Fibroblast of lung (primary cell): ENCODE data around the gene PDZD2. TPM values are rescaled to one million over a fixed set of nuclear protein-coding genes. Genes with fewer than 3 reads are reported as not detected.

Experiments
- DNase-seq, 2 donors: peaks; one replicate each; pipeline versions ENCODE4 v3.0.0 to v3.0.0-alpha.2; 2010; ENCODE audit warnings: low read depth in 2 of 2
- H2AFZ ChIP-seq: 2 replicates; pipeline ENCODE4 v1.5.1; 2012; ENCODE audit warnings: low read length, control low read depth, inconsistent platforms
- H3K27ac ChIP-seq: 2 replicates; pipeline ENCODE4 v1.5.1; 2011; ENCODE audit warnings: low read length, control low read depth; ENCODE audit not compliant: insufficient read depth
- H3K27me3 ChIP-seq: 2 replicates; pipeline ENCODE4 v1.5.1; 2011; ENCODE audit warnings: mild to moderate bottlenecking, low read length; ENCODE audit not compliant: control insufficient read depth, insufficient read depth
- H3K36me3 ChIP-seq: 2 replicates; pipeline ENCODE4 v1.5.1; 2011; ENCODE audit warnings: low read length; ENCODE audit not compliant: control insufficient read depth, insufficient read depth
- H3K4me1 ChIP-seq: 2 replicates; pipeline ENCODE4 v1.5.1; 2011; ENCODE audit warnings: low read length; ENCODE audit not compliant: control insufficient read depth, insufficient read depth; ENCODE audit errors: extremely low read depth
- H3K4me2 ChIP-seq: 2 replicates; pipeline ENCODE4 v1.5.1; 2011; ENCODE audit warnings: low read length, control low read depth; ENCODE audit not compliant: insufficient read depth; ENCODE audit errors: extremely low read depth
- H3K4me3 ChIP-seq, 4 experiments: fragments of 200-600 bp in 1 of 4; sonication (generic) in 1 of 4; replicated peaks in 1 of 4; 2 replicates each; pipeline ENCODE4 v1.5.1; 2011 to 2016; ENCODE audit warnings: low read length in 4 of 4, low read depth in 3 of 4, mild to moderate bottlenecking in 3 of 4, control low read depth in 2 of 4, inconsistent platforms in 1 of 4, mixed read lengths in 1 of 4; ENCODE audit not compliant: insufficient read depth in 1 of 4; ENCODE audit errors: control extremely low read depth in 1 of 4
- H3K79me2 ChIP-seq: 2 replicates; pipeline ENCODE4 v1.5.1; 2012; ENCODE audit warnings: mild to moderate bottlenecking, low read length, inconsistent platforms; ENCODE audit not compliant: control insufficient read depth, insufficient read depth
- H3K9ac ChIP-seq: 2 replicates; pipeline ENCODE4 v1.5.1; 2011; ENCODE audit warnings: mild to moderate bottlenecking, low read length, control low read depth; ENCODE audit not compliant: insufficient read depth
- H3K9me3 ChIP-seq: 2 replicates; pipeline ENCODE4 v1.5.1; 2012; ENCODE audit warnings: low read depth, low read length; ENCODE audit not compliant: control insufficient read depth, insufficient read depth
- H4K20me1 ChIP-seq: 2 replicates; pipeline ENCODE4 v1.5.1; 2011; ENCODE audit warnings: low read length; ENCODE audit not compliant: control insufficient read depth, insufficient read depth; ENCODE audit errors: extremely low read depth
- EZH2 ChIP-seq: IDR thresholded peaks from 2 replicates; pipeline ENCODE4 v1.5.1; 2012; ENCODE audit warnings: low read length, control low read depth, mild to moderate bottlenecking; ENCODE audit errors: missing control alignments
- polyA plus RNA-seq, 2 donors: library from polyadenylated mRNA; depleted of rRNA in 1 of 2; stranded (reverse) in 1 of 2; unstranded in 1 of 2; fragments of >200 nt; gene quantifications; 2 replicates each; pipeline ENCODE4 v1.2.1, GENCODE V29; 2011 to 2012; ENCODE audit warnings: missing spikeins in 1 of 2
- total RNA-seq: library from RNA; depleted of rRNA; stranded (reverse); fragments of >200 nt; gene quantifications from 2 replicates; pipeline ENCODE4 v1.2.1, GENCODE V29; 2014
- TF ChIP-seq, protein P1 (sequence below), 2 donors: IDR thresholded peaks in 1 of 2; conservative IDR thresholded peaks in 1 of 2; 1 replicate in 1 of 2; 2 replicates in 1 of 2; pipeline ENCODE4 v1.5.1; 2011 to 2012; ENCODE audit warnings: low read length in 2 of 2, control low read depth in 1 of 2, inconsistent platforms in 1 of 2, low read depth in 1 of 2, mild to moderate bottlenecking in 1 of 2

PDZD2 gene
- total and polyA plus RNA-seq, 2 donors (not counting 1 experiment from before 2014, with no cell fraction given) = 0.33 to 0.40 TPM

DNA sequence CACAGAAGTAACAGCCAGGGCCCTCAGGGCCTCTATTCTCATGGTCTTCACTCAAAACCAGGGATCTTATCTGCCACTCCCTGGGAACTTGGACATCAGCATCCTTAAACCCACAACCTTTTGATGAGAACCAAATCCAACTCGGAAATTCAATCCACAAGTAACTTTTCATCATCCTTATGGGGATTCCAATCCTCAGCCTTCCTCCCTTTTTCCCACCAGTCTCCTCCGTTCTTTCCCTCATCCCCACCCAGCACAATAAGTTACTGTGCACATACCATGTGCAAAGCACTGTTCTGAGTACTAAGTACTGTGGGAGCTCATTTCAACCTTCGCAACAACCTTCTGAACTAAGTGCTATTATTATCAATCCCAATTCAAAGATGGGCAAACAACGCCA, 518.1 kb downstream of the PDZD2 start:
- no peak for TF ChIP-seq EZH2
- TF ChIP-seq, protein P1, sequence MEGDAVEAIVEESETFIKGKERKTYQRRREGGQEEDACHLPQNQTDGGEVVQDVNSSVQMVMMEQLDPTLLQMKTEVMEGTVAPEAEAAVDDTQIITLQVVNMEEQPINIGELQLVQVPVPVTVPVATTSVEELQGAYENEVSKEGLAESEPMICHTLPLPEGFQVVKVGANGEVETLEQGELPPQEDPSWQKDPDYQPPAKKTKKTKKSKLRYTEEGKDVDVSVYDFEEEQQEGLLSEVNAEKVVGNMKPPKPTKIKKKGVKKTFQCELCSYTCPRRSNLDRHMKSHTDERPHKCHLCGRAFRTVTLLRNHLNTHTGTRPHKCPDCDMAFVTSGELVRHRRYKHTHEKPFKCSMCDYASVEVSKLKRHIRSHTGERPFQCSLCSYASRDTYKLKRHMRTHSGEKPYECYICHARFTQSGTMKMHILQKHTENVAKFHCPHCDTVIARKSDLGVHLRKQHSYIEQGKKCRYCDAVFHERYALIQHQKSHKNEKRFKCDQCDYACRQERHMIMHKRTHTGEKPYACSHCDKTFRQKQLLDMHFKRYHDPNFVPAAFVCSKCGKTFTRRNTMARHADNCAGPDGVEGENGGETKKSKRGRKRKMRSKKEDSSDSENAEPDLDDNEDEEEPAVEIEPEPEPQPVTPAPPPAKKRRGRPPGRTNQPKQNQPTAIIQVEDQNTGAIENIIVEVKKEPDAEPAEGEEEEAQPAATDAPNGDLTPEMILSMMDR (conservative IDR thresholded peaks at IDR 0.05 in 1 of 2, IDR thresholded peaks at IDR 0.05 in 1 of 2; ENCODE audit: low read depth in 1 of 2, low read length in 2 of 2) = no peak
- Histone ChIP-seq H3K4me2 (no peak overlapping the region), H3K36me3 (peaks cover 2% of the 10 kb centered on the region), H2AFZ (no peak overlapping the region), H3K4me1 (peaks cover 3% of the 10 kb centered on the region), H3K27me3 (no peaks in the 10 kb centered on the region), H3K27ac (no peak overlapping the region), H3K4me3 (no peak overlapping the region), H3K79me2 (peaks cover 87% of the 10 kb centered on the region), H3K9ac (no peak overlapping the region), H4K20me1 (peaks cover 2% of the 10 kb centered on the region), H3K9me3 (no peaks in the 10 kb centered on the region)
- no peak for DNase-seq

DNA sequence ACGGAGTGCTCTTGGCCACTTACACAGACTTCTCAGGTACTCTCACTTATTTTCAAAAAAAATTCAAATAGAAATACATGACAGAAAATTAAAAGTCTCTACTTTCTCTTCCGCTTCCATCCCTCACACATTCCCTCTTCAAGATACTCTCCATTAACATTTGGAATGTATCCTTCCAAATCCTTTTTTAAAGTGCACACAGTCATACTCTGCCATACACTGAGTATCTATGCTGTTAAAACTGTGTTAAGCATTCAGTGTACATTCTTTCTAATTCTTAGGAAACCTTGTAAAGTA, 519.7 kb downstream of the PDZD2 start:
- H3K9me3 ChIP-seq = no peaks in the 10 kb centered on the region
- H3K4me1 ChIP-seq = peaks cover 3% of the 10 kb centered on the region
- no peaks in the 10 kb centered on the region for H3K27me3 ChIP-seq
- no peak overlapping the region for H3K27ac ChIP-seq
- H3K79me2 ChIP-seq = peaks cover 80% of the 10 kb centered on the region
- H3K4me3 ChIP-seq = no peak overlapping the region
- H3K9ac ChIP-seq = no peak overlapping the region
- DNase-seq = no peak
- H3K4me2 ChIP-seq = no peak overlapping the region
- H3K36me3 ChIP-seq = peaks cover 2% of the 10 kb centered on the region
- H4K20me1 ChIP-seq = peaks cover 2% of the 10 kb centered on the region
- TF ChIP-seq EZH2 = no peak
- TF ChIP-seq, protein P1 (conservative IDR thresholded peaks at IDR 0.05 in 1 of 2, IDR thresholded peaks at IDR 0.05 in 1 of 2; ENCODE audit: low read depth in 1 of 2, low read length in 2 of 2) = no peak
- H2AFZ ChIP-seq = no peak overlapping the region

DNA sequence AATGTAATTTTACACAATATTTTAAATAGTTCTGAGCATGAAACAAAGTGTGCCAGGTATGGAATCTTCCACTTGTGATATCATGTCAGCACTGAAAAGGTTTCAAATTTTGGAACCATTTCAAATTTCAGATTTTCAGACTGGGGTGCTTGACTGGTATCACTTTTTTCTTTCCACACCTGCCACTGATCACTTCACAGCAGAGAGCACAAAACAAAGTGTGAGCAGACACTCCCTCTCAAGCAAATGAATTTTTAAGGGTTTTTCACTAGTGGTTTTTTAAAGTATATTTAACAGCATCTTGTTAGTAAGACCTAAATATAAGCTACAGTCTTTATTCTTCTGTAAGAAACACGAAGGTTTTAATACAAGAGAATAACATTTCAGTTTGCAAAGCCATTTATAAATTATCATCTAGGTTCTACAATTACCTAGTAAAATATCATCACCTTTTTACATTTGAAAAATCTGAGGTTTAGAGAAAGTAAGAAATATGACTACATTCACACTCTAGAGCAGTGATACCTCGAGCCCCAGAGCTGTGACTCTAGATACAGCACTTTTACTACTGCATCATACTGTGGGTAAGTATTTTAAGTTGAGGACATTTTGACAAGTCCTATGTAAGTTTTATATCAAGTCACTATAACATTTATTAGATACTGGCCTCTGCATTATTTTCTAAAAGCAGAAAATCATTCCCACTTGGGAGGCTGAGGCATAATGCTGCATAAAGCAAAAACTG, 520.6 kb downstream of the PDZD2 start:
- no peaks in the 10 kb centered on the region for H3K9me3 ChIP-seq
- H3K36me3 ChIP-seq = peaks cover 2% of the 10 kb centered on the region
- no peaks in the 10 kb centered on the region for H3K4me1 ChIP-seq
- DNase-seq = no peak
- H3K79me2 ChIP-seq = peaks cover 80% of the 10 kb centered on the region
- H3K27ac ChIP-seq = no peak overlapping the region
- H3K4me3 ChIP-seq = no peak overlapping the region
- H2AFZ ChIP-seq = no peak overlapping the region
- H4K20me1 ChIP-seq = peaks cover 2% of the 10 kb centered on the region
- TF ChIP-seq EZH2 = no peak
- TF ChIP-seq, protein P1 (conservative IDR thresholded peaks at IDR 0.05 in 1 of 2, IDR thresholded peaks at IDR 0.05 in 1 of 2; ENCODE audit: low read depth in 1 of 2, low read length in 2 of 2) = no peak
- H3K4me2 ChIP-seq = no peak overlapping the region
- no peak overlapping the region for H3K9ac ChIP-seq
- no peaks in the 10 kb centered on the region for H3K27me3 ChIP-seq
